ENCODE measurements around the gene LMNTD2. TPM values are rescaled to one million over a fixed set of nuclear protein-coding genes. Genes with fewer than 3 reads are reported as not detected.

LMNTD2 gene
- total RNA-seq, 2 donors from 2014 or later: 0.43 to 0.56 TPM

DNA sequence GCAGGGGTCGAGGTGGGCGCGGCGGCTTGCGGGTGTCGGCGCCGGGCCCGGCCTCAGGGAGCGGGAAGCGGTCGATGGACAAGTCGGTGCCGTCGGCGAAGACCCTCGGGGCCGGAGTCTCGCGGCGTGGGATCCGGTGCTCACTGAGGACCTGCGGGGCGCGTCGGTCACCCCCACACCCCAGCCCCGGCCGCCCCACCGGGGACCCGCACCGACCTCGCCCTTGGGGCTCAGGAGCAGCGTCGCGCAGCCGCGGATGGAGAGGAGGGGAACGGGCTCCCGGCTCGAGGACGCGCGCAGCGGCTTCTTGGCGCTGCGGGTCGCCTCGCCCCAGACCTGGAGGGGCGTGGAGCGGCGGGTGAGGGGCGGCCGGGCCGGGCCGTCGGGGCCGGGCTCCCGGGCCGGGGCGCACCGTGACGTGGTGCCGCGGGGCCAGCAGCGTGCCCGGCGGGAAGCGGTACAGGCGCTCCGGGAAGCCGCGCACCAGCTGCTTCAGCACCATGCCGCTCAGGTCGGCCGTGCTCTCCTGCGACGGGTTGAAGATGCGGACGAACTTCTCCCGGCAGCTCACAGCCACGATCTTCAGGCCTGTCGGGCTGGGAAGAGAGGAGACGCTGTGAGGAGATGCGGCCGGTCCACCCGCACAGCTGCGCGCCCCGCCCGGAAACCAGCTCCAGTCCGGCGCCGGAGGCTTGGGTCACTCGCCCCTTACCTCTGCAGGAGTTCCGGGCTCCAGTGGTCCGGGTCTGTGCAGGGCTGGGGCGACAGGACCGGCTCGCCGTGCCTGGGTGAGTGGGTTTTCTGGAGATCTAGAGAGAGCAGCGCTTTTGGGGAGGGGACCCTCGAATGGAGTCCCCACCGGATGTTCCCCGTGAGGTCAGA, 4.5 kb downstream of the LMNTD2 start:
- DNase-seq (ENCODE audit: low spot score): no peak
- intact Hi-C loops (cut with DNase I): loop anchor here (10.0 kb wide), 1 partner anchor 169 kb away; no protein-coding TSS in a partner anchor

DNA sequence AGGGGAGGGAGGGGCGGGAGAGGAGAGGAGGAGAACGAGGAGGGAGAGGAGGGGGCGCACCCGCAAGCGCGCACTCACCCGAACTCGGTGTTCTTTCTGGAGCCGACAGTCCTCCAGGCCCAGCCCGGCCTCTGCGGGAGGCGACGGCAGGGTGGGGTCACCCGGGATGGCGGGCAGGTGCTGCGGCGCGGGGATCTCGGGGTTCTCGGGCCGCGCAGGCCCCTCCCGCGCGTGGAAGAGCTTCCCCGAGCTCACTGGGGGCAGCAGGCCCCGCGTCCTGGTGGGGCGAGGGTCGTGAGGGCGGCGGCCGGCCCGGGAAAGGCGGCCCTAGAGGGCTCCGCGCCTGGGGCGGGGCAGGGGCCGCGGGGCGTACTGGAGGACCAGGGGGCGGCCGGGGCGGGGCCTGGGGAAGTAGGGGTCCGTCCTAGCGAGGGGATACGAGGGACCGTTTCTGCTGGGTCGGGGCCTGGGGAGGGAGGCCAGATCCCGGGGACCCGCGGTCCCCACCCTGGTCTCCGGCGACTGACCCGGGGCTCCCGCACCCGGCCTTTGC, 5.2 kb downstream of the LMNTD2 start:
- no peak for DNase-seq (ENCODE audit: low spot score)
- intact Hi-C loops (cut with DNase I): loop anchor here (10.0 kb wide), 1 partner anchor 169 kb away; no protein-coding TSS in a partner anchor

DNA sequence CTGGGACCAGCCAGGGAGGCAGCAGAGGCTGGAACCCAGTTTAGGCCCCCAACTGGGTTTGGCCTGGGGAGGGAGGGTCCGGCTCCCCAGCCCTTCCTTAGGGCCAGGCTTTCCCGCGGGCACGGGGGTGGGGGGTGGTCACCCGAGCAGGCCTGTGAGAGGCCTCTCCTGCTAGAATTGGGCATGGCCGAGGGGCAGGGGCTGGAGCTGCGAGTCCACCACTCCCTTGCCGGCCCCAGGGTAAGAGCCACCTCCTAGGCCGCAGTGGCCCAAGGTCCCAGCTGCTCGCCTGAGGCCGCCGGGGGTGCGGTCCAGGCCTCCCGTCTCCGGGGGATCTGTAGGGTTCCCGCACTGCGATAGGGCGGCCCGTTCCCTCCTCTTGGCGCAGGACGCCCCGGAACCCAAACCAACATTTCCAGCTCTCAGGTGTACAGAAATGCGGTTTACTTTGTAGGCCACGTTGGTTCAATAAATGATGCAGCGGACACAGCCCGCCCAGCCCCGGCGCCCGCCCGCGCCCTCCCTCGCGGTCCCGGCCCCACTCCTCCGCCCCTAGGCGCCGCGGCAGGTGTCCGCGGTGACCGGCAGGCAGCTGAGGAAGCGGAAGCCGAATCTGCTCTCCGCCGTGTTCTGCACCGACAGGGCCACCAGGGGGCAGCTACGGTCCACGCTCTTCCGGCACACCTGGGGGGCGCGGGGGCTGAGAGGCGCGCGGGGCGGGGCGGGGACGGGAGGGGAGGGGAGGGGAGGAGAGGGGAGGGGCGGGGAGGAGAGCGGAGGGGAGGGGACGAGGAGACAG, 5.9 kb downstream of the LMNTD2 start:
- no peak for DNase-seq (ENCODE audit: low spot score)
- intact Hi-C loops (cut with DNase I): loop anchor here (10.0 kb wide), 1 partner anchor 170 kb away; no protein-coding TSS in a partner anchor

DNA sequence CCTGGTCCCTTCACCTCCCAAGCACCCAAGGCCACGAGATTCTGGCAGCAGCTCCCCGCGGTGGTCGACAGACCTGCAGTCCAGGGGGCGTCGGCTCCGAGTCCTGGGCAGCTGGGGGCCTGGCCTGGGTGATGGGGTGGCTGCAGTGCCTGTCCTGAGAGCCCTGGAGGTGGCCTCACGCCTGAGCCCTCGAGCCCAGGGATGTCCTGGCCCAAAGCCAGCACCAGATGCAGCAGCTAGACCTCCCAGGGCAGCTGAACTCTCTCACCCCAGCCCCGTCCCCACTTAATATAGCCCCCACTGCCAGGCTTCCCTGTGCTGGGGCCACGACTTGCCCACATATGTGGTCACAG, 6.6 kb downstream of the LMNTD2 start:
- DNase-seq (ENCODE audit: low spot score): no peak
- intact Hi-C loops (cut with DNase I): loop anchor here (10.0 kb wide), 1 partner anchor 171 kb away; no protein-coding TSS in a partner anchor

DNA sequence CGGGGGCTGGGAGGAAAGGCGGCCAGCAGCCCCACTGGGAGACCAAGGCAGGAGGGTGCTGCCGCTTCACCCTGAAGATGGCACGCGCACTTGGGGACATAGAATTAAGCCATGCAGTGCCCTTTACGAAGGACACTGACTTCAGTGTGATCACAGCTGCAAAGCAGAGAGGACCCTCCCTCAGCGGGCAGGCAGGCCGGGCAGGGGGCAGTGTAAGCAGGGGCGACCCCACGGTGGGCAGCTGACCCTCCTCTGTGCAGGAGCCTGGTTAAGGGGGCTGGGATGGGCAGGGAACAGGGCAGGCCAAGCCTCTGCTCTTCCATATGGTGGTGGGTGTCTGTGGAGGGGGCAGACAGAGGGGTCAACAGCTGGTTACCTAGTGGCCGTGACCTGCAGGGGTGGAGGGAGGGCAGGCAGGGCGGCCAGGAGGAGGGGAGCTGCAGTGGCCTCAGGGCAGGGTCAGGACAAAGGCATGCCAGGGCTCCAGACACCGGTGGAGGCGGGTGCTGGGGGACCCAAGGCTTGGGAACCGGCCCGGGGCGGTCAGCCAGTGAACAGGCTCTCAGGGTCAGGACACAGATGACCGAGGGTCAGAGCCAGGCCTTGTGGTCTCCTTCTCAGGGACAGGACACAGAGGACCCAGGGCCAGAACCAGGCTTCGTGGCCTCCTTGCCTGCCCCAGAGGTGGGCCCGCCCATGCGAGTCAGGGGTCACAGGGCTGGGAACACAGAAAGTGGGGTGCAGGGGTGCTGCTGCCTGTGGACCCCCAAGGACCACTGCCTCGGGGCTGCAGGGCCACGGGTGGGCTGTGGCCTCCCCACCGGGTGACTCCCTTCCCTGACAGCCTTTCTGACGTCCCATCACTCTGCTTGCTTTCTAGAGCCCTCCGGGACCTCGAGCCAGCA, 7.2 kb downstream of the LMNTD2 start:
- DNase-seq (ENCODE audit: low spot score): no peak
- intact Hi-C loops (cut with DNase I): loop anchor here (10.0 kb wide), 1 partner anchor 171 kb away; no protein-coding TSS in a partner anchor

DNA sequence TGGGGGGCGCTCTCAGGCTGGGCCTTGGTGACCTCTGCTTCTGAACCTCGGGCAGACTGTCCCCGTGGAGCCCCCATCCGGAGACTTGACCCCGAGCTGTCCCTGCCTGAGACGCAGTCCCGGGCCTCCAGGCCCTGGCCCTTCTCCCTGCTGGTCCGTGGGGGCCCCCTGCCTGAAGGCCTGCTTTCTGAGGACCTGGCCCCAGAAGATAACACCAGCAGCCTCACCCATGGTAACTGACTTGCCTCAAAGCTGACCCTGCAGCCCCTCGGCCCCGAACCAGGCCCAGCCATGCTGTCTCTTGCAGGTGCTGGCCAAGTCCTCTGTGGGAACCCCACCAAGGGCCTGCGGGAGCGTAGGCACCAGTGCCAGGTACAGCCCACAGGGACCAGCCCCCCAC, 8.9 kb downstream of the LMNTD2 start:
- intact Hi-C loops (cut with DNase I): loop anchor here (10.0 kb wide), 1 partner anchor 173 kb away; no protein-coding TSS in a partner anchor
- DNase-seq (ENCODE audit: low spot score): no peak

DNA sequence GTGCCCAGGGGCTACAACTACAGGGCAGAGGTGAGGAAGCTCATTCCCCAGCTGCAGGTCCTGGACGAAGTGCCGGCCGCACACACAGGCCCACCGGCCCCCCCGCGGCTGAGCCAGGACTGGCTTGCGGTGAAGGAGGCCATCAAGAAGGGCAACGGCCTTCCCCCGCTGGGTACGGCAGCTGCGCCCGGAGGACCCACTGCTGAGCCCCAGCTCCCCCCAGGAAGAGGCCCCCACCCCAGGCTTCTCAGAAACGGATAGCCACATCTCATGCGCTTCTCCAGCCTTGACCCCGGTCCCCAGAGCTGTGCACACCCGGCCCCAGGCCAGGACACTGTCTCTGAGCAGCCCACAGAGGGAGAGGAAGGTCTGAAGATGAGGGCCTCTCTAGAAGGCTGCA, 9.4 kb downstream of the LMNTD2 start:
- intact Hi-C loops (cut with DNase I): loop anchor here (10.0 kb wide), 1 partner anchor 174 kb away; no protein-coding TSS in a partner anchor
- DNase-seq (ENCODE audit: low spot score): no peak

DNA sequence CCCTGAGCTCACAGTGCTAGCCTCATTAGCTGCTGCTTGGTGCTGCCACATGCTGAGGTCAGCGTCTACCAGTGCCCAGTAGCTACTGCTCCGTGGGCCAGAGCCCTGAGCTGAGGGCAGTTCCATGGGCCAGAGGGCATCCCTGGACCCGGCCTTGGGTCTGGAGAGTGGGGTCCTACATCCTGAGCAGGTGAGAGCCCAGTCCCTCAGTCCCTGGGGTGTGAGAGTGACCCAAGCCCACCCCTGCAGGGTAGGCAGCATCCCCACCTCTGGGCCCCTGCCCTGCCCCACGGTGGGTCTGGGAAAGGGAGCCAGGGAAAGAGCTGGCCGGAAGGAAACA, 9.8 kb downstream of the LMNTD2 start:
- no peak for DNase-seq (ENCODE audit: low spot score)
- intact Hi-C loops (cut with DNase I): loop anchor here (10.0 kb wide), 1 partner anchor 174 kb away; no protein-coding TSS in a partner anchor

DNA sequence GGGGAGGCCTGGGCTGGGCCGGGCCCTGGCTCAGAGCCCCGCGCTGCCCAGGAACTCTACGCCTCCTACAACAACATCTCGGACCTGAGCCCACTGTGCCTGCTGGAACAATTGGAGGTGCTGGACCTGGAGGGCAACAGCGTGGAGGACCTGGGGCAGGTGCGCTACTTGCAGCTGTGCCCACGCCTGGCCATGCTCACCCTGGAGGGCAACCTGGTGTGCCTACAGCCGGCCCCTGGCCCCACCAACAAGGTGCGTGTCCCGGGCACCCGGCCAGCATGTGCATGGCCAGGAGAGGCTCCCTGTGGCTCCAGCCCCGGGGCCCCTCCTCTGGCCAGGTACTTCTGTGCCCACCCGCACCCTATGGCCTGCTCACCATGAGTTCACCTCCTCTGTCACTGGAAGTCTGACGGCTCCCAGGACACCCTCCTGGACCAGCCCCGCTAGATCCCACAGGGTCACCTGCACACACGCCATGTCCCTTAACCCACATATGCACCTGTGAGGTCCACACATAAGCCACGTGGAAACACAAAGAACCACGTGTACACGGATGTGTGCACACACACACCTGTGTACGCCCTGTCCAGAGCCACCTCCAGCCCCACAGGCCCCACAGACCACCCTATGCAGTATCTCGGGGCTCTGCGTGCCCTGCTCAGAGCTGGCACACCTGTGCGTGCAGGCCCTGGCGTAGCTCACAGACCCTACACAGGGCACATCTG, 10.4 kb downstream of the LMNTD2 start:
- intact Hi-C loops (cut with DNase I): loop anchor here (10.0 kb wide), 1 partner anchor 175 kb away; no protein-coding TSS in a partner anchor

DNA sequence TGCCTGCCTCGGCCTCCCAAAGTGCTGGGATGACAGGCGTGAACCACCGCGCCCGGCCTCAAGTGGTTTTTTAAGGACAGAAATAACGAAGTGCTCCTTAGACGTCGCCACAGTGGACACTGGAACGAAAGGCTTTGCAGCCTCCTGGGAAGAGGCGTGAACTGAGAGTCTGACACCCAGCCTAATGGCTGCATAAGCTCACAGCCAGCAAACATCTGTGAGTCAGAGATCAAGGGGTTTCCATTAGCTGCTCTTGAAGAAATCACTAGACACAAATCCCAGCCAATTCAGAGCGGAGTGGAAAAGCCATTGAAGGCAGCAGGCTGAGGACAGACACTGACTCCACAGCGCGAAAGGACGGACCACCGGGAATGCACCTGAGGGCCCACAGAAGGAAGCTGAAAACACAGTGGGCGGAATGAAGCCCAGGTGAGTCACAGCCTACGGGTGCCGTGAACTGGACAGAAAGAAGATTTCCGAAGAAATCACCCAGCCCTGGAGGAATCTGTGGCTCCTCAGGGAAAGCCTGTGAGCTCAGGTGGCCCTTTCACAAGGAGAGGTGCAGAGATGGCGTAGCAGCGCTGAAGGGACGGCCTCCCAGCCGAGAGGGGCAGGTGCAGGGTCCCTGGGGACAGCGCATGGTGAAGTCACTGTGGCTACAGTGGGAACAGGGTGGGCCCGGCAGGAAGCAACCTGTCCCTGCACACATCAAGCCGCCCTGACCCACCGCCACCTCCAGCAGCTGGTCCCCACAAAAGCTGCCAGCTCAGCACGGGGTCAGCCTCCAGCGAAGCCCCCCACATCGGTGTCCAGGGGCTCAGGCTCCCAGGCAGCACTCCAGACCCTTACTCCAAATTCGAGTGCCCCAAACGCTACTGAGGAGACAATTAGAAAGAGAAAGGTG, 11.6 kb downstream of the LMNTD2 start:
- no peak for DNase-seq (ENCODE audit: low spot score)
- intact Hi-C loops (cut with DNase I): no loop called here

More for the DNA sequence above, 10.4 kb downstream of the LMNTD2 start:
- DNase-seq (ENCODE audit: low spot score): no peak

DNA sequence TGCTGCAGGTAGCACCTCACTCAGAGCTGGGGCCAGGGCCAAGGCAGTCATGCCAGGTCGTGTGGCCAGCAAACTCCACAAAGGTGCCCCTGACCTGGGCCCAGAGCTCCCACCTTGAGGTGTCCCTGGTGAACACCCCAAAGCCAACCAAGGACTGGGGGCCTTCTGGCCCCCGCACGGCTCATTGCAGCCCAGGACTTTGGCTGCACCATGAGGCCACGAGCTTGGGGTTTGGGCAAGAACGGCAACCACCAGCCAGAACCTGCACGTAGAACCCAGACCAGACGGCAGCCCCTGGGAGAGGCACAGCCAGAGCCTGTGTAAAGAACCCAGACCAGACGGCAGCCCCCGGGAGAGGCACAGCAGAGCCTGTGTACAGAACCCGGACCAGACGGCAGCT, 15.4 kb downstream of the LMNTD2 start:
- intact Hi-C loops (cut with DNase I): no loop called here
- DNase-seq (ENCODE audit: low spot score): no peak

DNA sequence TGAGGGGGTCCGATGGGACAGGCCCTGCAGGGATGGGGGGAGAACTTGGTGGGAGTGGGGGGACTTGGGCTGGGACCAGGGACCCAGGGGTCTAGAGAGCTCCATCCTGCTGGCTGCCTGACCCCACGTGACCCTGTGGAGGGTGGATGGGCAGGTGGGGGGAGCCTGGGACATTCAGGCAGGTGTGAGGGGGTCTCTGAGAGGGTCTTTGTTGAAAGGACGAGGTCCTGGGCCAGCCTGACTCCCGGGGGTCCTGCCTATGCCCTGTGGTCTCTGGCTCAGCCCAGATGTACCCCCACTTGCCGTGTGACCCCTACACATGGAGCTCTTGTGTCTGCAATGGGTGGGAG, 15.7 kb downstream of the LMNTD2 start:
- intact Hi-C loops (cut with DNase I): no loop called here
- no peak for DNase-seq (ENCODE audit: low spot score)

DNA sequence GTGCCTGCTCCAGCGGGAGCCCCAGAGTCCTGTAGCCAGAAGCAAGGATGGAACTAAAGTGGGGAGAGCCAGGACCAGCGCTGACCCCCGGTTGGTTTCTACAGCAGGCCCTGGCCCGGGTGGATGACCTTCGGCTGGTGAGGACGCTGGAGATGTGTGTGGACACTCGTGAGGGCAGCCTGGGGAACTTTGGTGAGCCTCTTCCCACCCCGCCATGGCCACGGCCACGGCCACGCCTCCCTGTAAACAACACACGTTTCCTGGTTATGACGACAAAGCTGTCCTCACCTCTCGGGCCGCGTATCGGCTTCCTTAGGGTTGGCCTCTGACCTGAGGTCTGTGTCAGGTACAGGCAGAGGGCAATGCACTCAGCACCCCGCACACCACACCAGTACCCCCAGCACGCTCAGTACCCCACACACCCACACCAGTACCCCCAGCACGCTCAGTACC, 19.1 kb downstream of the LMNTD2 start:
- intact Hi-C loops (cut with DNase I): no loop called here
- DNase-seq (ENCODE audit: low spot score): no peak

DNA sequence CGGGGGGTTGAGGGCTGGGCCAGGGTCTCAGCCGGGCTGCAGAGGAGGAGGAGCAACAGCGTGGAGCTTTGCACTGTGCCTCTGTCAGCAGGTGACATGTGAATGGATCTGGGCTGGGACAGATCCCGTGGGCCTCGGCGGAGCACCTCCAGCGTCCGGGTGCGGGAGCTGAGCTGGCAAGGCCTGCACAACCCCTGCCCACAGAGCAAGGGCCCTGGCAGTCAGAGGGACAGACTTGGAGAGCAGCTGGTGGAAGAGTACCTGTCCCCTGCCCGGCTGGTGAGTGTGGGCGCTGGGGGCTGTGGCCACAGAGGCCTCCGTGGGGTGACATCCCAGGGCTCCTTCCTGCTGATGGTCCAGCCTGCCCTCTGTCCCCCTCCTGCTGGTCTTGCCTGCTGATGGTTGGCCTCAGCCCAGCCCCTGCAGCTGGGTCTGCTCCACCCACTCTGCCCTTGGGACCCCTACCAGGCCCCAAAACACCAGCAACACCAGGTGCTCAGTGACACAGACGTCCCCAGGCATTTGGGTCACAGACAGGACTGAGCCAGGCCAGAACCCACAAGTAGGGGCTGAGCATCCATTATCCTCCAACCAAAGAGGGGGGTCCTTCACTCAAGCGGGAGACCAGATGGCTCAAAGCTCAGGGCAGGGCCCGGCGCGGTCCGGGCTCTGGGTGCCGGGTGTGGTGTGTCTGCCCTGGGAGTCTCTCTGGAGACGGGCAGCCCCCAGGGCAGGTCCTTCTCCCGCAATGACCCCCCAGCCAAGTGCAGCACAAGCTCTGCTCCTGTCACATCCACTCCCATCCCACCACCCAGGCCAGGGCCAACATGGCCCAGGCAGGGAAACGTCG, 19.7 kb downstream of the LMNTD2 start:
- intact Hi-C loops (cut with DNase I): no loop called here
- DNase-seq (ENCODE audit: low spot score): no peak

DNA sequence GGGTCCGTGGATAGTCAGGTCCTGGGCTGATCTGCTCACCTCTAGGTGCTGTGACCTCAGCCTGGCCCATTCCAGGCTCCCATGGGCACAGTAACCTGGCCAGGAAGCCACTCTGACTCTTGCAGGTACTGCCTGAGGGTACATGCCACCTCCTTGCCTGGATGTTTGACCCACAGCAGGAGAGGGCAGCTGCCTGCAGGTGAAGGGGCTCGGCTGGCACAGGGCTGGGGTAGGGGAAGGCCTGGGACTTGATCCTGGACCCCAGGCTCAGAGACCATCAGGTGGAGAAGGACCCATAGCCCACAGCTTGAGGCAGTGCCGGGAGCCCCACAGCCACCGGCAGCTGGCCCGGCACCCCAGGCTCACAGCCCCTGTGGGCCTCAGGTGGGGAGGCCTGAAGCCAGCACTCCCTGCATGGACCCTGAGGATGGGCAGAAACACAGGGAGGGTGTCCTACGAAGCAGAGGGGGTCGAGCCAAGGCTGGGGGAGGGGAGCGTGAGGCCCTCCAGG, 20.5 kb downstream of the LMNTD2 start:
- no peak for DNase-seq (ENCODE audit: low spot score)
- intact Hi-C loops (cut with DNase I): no loop called here

DNA sequence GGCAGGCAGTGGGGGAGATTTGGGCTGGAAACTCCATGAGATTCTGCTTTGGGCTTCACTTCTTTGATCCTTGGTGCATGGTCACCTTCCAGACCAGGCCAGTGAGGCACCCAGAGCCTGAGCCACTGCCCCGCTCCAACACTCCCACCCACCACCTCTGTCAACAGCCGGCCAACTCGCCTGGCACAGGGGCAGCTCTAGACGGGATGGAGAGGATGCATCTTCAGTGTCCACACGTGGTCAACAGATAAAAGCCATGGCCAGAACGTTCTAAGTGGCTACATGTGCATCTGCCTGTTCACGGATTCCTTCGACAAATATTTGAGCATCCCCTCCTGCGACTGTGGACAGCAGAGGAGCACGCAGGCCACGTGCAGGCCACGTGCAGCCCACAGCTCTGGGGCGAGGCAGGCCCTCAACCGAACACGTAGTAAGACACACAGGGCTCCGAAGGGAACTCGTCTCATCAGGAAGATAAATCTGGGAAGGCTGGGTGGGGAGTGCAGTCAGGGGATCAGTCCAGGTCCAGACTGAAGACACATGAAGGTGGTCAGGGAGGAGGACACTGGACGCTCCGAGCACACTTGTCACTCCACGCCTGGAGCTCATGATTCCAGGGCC, 22.0 kb downstream of the LMNTD2 start:
- no peak for DNase-seq (ENCODE audit: low spot score)
- intact Hi-C loops (cut with DNase I): no loop called here
